CD4-positive, alpha-beta T cell treated with Interleukin-10 for 1 hour (primary cell): ENCODE measurements around the gene ERGIC2.
"Not testable (repeated sequence)": the region's sequence is repeated elsewhere in the genome, so short reads cannot be mapped to it uniquely, and the experiment has no call there.

Experiments used
- DNase-seq: peaks from one replicate; pipeline ENCODE4 v3.0.0-alpha.2; 2020

The ERGIC2 gene

GRCh38 chr12:29380536-29381523 lies at the start of gene ERGIC2:
TSS of gene ERGIC2 (minus strand) at chr12:29381172. CDS start at chr12:29371633, 9,539 bp downstream.
- peak; percentile 98 for DNase-seq

GRCh38 chr12:29430716-29431044 lies 49.7 kb upstream of the ERGIC2 start:
- DNase-seq: no peak

- no peak for DNase-seq
Observed at GRCh38 chr12:29429999-29430715, 49.2 kb upstream of the ERGIC2 start.

GRCh38 chr12:29428633-29429032 lies 47.7 kb upstream of the ERGIC2 start:
- no peak for DNase-seq

GRCh38 chr12:29427964-29428363 lies 47.0 kb upstream of the ERGIC2 start:
- peak; percentile 31 for DNase-seq

GRCh38 chr12:29426498-29426897 lies 45.5 kb upstream of the ERGIC2 start:
- no peak for DNase-seq

GRCh38 chr12:29425722-29426121 lies 44.8 kb upstream of the ERGIC2 start:
- no peak for DNase-seq

- DNase-seq: no peak
Observed at GRCh38 chr12:29416748-29417147, 35.8 kb upstream of the ERGIC2 start.

- no peak for DNase-seq
Observed at GRCh38 chr12:29415111-29415510, 34.1 kb upstream of the ERGIC2 start.

- DNase-seq: no peak
Observed at GRCh38 chr12:29414368-29414767, 33.4 kb upstream of the ERGIC2 start.

- DNase-seq: no peak
Observed at GRCh38 chr12:29405561-29405960, 24.6 kb upstream of the ERGIC2 start.

- no peak for DNase-seq
Observed at GRCh38 chr12:29403991-29404390, 23.0 kb upstream of the ERGIC2 start.

GRCh38 chr12:29402437-29402836 lies 21.5 kb upstream of the ERGIC2 start:
- DNase-seq: no peak

GRCh38 chr12:29398495-29398894 lies 17.5 kb upstream of the ERGIC2 start:
- DNase-seq: no peak

GRCh38 chr12:29396774-29397173 lies 15.8 kb upstream of the ERGIC2 start:
- no peak for DNase-seq

- DNase-seq: no peak
Observed at GRCh38 chr12:29395356-29395755, 14.4 kb upstream of the ERGIC2 start.

- DNase-seq: peak; percentile 63
Observed at GRCh38 chr12:29390419-29390818, 9.4 kb upstream of the ERGIC2 start.

- peak; percentile 13 for DNase-seq
Observed at GRCh38 chr12:29389295-29389919, 8.4 kb upstream of the ERGIC2 start.

- DNase-seq: not testable (repeated sequence)
Observed at GRCh38 chr12:29386084-29386680, 5.2 kb upstream of the ERGIC2 start.

- not testable (repeated sequence) for DNase-seq
Observed at GRCh38 chr12:29385194-29385593, 4.2 kb upstream of the ERGIC2 start.

GRCh38 chr12:29382251-29382650 lies 1.3 kb upstream of the ERGIC2 start:
- DNase-seq: no peak

- no peak for DNase-seq
Observed at GRCh38 chr12:29376118-29376517, 4.9 kb downstream of the ERGIC2 start.

- no peak for DNase-seq
Observed at GRCh38 chr12:29374913-29375312, 6.1 kb downstream of the ERGIC2 start.
